ENCODE results near the gene PDILT. TPM values are rescaled to one million over a fixed set of nuclear protein-coding genes. Genes with fewer than 3 reads are reported as not detected.
"Not testable (repeated sequence)": the region's sequence is repeated elsewhere in the genome, so short reads cannot be mapped to it uniquely, and the experiment has no call there.

PDILT gene
- total RNA-seq, 1 donor from 2014 or later: not detected

DNA sequence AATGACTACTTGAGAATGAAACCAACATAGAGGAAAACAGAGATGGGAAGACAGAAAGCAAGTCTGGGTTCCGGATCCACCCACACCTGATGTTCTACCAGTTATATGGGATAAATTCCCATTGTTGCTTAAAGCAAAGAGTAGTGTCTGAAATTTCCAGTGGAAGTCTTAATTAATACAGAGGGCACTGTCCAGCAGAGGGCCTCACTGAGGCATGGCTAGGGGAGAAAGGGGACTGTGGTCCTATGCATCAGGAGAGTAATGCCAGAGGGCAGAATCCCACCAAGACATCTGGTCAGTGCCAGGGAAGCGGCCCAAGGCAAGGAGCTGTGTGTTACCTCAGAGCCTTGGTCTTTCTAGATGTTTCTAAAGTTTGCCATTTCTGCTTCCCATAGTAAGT, 44.5 kb downstream of the PDILT start:
- no peak for DNase-seq

DNA sequence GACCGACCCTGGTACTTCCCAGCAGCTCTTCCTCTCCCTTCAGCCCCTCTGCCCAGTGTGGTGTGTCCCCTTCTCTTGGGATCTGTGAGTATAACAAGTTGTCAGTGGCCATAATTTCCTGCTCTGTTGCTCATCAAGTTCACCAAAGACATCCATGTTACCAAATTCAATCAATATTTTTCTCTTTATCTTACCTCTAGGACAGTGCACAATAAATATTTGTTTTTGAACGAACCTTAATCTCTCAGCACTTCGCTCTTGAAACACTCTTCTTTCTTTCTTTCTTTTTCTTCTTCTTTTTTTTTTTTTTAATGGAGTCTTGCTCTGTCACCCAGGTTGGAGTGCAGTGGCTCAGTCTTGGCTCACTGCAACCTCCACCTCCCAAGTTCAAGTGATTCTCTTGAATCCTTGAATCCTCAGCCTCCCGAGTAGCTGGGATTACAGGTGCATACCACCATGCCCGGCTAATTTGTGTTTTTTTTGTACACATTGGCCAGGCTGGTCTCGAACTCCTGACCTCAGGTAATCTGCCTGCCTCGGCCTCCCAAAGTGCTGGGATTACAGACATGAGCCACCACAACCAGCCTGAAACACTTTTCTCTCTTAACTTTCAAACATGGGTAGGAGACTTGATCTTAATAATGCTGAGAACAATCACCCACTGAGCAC, 49.3 kb downstream of the PDILT start:
- no peak for DNase-seq

DNA sequence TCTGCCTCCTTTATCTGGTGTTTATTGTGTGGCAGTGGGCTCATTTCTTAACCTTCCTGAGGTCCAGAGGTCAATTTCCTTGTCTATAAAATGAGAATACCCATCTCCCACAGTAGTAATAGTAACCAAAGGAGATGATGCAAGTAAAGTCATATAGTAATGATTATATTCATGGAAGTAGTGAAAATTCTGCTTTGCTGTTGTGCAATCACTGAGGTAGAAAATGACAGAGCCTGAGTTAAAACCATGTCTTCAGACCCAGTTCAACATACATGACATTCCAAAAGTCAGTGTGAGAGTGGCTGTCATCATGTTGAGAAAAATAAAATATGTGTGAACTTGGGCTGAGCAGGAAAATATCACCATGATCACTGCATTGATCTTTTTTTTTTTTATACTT, 51.2 kb downstream of the PDILT start:
- no peak for DNase-seq

DNA sequence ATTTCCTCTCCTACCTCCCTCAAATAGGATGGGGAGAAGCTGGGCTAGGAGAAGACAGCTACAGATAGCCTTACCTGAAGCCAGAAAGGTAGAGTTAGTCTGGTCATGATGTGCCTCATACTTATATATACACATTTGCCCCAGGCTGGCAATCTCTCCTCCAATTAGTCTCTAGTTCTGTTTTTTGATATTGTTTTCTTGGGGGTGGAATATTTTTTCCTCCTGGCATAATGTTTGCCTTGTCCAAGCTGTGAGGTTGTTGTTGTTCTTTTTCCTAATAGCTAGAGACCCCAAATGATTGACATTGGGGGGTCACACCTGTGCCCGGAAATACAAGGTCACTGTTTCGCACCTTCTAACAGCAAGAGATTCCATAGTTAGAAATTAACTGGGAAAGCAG, 51.9 kb downstream of the PDILT start, which contains the start of gene UMOD:
UMOD (minus strand) TSS at position 101 of the 400 bp plus-strand sequence. CDS start 1,978 bp downstream, outside the sequence.
- no peak for DNase-seq

DNA sequence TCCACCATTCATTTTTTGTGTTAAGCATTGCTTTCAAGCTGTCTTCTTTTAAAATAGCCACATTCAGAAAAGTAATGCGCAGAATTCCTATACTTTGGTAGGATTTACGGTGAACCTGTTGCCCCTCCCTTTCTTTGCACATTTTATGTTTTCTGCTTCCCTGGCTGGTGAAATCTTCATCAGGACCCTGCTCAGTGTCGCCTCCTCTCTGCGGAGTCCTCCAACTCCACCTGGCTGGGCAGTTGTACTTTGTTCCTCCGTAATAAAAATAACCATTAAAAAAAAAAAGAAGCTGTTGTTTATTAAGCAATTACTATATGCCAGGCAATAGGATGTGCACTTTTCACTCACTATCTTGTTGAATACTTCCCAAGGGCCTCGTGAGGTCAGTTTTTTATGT, 54.9 kb downstream of the PDILT start:
- DNase-seq: no peak

DNA sequence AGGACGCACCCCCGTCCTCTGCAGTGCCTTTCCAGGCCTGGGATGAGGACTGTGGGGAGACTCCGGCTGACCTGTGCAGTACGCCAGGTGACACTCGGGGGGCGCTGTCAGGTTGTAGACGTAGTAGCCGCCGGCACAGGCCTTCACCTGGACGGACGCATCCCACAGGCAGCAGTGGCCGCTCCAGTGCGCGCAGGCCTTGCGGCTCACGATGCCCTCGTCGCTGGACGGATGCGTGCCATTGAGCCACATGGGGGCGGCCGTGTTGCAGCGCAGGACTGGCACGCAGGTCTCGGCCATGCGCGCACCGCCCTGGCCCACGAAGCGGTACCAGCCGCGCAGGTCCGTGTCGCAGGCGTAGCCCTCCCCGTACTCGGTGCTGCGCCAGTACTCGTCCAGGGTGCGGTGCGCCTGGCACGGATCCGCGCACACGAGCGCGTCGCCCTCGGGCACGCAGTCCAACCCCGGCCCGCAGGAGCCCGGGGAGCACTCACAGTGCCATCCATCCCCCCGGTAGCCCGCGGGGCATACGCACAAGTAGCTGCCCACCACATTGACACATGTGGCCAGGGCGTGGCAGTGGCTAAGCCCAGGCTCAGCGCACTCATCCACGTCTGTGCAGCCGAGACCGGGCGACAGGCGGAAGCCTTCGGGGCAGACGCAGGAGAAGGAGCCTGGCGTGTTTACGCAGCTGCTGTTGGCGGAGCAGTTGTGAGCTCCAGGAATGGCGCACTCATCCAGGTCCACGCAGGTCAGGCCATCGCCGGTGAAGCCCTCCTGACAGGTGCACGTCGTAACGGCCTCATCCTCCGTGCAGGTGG, 56.0 kb downstream of the PDILT start:
- DNase-seq: no peak

DNA sequence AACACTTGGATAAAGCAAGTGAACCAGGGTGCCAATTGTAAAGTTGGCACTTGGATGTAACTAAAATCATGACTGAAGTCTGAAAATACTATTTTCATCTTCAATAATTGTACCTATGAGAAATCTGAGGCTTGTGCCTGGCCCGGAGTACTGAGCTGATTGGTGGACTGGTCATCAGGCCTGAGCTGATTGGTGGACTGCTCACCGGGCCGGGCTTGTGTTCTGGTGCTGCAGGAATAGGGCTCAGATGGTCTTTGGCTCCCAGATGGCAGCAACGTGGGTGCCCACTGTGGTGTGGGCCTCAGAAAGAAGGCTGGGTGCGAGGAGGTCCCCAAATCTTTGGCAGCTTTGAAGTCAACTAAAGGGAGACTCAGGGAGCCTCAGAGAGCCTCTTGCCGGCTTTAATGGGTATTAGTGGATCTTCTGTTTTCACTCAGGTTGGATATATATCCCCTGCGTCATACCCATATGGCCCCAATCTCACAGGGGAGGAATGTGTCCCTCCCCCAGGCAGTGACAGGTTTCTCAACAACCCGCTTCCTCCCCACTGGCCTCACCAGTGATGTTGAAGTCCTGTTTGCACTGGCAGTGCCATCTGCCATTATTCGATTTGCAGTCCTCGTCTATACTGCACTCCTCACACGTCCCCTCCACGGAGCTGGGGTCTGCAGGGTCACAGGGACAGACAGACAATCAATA, 56.7 kb downstream of the PDILT start:
- DNase-seq: no peak

DNA sequence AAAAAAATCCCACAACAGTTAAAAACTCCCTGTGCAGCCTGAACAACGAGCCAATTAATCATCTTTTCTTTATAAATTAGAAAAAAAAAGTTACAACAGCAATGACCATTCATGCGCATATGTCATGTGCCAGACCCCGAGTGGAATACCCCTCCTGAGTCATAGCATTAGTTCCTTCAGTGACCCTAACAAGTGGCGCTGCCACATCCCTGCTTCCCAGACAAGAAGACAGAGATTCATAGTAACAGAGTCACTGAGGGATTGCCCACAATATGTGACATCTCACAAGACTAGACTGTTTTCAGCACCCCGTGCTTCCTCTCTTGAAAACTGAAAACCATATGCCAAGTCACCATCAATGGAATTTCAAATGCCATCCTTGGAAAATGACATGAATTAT, 59.9 kb downstream of the PDILT start:
- no peak for DNase-seq

DNA sequence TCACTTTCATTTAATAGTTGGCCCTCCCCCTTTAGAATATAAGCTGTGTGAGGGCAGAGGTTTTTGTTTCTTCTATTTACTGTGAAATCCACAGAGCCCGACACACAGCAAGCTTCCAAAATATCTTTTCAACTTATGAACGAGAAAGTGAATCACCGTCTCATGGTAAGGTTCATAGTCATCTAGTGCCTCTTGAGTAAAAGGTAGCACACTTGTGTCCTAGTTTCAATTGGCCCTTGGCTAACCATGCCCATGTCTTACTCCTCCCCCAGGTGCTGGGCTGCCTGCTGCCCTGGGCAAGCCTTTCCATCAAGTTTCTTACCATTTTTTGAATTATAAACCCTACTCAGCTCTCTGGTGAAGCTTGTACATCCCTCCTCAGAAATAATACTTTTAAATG, 64.8 kb downstream of the PDILT start:
- DNase-seq: no peak

DNA sequence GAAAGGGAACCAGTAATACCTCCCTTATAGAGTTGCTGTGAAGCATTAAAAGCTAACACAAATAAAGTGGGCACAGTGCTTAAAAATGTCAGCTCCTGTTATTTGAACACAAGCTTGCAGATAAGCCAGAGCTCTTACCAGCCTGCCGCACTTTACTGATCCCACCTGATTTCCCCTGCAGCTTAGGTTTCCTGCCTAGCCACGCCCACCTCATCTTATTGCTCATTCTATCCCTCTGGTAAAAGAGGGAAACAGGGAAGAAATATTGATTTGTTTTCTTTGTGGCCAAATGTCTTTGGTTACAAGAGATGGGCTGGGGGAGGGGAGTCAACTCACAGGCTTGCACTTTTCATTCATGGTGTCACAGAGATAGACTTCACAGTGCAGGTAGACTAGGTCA, 67.6 kb downstream of the PDILT start:
- no peak for DNase-seq

DNA sequence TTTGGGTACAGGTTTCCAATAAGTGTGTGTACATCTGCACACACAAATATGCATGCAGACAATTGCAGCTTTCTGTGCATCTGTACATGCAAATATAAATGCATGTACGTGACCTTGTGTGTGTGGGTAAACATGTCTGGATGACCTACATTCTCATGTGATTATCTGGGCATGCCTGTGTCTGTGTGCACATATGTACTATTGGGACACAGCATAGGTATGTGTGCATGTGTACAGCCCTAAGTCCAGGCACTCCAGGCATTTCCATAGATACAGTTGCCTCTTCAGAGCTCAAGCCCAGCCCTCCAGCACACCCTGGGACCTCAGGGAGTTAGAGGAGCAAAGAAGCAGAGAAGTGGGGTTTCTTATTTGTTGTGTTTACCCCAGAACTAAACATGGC, 70.1 kb downstream of the PDILT start:
- DNase-seq: no peak

DNA sequence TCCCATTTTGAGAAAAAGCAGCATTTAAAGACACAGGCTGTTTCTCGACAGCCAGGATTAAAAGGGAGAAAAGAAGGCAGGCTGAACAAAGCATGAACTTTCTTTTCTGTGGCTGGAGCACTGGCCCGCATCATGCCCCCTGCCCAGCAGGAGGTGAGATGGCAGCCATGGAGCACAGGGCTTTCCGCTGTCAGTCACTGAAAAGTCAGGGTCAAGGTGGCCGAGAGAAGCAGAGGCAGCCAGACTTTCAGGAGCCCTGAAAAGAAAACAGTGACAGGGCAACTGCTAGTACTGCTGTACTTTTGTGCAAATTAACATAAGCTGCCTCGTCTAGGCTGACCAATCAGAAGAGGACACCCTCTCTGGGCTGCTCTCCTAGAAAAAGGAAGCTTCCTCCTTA, 71.4 kb downstream of the PDILT start:
- DNase-seq: no peak

DNA sequence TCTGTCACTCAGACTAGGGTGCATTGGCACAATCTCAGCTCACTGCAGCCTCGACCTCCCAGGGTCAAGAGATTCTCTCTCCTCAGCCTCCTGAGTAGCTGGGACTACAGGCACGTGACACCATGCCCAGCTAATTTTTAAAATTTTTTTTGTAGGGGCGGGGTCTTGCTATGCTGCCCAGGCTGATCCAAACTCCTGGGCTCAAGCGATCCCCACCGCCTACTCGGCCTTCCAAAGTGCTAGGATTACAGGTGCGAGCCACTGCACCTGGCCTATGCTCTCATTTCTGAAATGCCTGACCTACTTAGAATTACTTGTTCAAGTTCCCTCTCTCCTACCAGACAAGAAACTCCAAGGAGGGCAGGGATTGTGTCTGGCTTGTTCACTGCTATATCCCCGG, 72.1 kb downstream of the PDILT start:
- no peak for DNase-seq

DNA sequence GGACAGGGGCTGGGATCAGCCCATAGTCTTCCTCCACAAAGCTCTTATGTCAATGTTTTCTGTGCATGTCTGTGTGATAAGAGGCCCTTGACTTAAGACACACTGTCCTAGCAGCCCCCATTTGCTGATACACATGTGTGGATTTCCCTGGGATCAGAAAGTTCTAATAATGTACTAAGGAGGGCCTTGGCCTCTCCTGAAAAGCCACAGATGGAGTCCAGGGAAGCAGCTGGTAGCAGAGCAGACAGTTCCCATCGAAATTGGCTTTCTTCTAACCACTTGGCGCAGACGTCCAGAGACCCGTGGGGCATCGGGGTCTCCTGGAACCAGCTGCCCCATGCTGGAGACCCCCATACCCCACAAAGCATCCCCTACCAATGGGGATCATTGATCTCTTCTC, 72.9 kb downstream of the PDILT start:
- DNase-seq: no peak

DNA sequence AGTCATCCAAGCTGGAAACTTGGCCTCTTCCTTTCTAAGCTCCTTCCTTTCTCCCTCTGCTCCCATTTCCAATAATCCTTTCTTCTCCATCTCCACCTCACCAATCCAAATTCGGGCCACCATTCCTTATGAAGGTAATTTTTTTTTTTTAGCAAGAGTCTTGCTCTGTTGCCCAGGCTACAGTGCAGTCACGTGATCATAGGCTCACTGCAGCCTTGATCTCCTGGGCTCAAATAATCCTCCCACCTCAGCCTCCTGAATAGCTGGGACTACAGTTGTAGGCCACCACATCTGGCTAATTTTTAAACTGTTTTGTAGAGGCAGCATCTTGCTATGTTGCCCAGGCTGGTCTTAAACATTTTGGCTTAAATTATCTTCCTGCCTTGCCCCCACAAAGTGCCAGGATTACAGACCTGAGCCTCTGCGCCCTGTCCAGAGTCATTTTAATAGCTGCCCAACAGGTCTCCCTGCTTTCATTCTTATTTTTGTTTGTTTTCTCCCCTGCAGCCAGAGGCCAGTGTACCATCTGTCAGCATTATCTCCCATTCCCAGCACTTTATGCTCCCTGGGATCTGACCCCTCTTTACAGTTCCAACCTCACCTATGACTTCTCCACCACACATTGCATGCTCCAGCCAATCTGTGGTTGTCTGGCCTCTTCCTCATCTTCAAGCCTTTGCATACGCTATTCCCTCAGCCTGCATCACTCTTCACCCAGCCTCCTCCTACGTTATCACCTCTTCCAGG, 75.0 kb downstream of the PDILT start:
- DNase-seq: no peak

DNA sequence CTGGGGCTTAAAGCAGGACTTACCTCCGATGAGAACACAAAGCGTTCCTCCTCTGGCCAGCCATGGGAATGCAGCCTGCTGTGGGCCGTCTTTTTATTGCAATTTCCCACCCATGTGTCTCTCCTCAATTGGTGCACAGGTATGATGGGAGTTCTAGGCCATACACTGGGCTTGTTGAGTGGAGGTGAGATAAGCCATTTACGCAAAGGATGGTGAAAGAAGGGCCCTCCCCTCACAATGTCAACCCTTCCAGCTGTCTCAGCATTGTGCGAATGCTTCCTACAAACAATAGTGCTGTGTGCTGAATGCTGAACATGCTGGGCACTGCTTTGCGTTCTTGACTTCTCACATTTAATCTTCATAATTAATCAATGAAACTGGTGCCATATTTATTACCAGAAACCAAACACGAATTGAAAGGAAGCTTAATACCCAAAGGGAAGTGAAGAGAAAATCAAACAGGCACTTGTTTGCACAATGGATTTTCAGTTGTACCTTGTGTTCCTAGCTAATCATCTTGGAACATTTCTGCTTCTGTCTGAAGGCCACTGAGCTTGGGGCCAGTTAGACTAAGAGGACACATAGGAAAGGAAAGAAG, 77.0 kb downstream of the PDILT start, which contains the start of gene GP2:
GP2 (minus strand) TSS at position 70 of the 598 bp plus-strand sequence. CDS start 1,082 bp downstream, outside the sequence.
- no peak for DNase-seq

DNA sequence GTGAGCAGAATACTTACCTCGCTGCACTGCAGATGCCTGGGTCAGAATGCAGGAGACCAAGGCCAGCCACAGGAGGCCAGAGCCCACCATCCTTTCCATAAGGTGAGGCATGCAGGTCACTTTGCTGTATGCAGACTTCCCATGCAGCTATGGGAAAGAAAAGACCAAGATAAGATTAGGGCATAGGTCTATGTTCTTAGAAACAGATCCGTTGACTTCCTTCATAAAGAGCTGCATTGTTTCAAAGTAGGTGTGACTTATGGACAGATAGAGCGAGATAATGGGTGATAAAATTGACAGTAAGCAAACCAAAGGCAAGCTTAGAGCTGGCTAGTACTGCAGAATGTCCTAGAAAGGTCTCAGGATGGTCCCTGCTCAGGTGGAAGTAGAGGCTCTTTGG, 78.2 kb downstream of the PDILT start:
- no peak for DNase-seq

DNA sequence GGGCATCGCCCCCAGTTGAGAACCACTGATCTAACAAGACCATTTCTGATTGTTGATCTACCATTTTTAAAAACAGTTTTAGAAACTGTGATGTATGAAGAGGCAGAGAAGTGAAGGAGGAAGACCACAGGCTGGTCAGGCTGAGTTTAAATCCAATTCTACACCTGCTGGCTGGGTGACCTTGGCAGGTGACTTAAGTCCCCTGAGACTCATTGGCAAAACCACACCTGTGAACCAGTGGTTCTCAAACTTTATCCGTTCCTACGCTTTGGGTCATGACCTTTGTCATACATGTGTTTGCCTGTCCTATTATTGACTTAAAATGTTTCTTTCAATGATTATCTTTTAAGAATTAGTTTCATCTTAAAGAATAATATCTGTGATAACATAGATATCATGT, 79.5 kb downstream of the PDILT start:
- DNase-seq: no peak

DNA sequence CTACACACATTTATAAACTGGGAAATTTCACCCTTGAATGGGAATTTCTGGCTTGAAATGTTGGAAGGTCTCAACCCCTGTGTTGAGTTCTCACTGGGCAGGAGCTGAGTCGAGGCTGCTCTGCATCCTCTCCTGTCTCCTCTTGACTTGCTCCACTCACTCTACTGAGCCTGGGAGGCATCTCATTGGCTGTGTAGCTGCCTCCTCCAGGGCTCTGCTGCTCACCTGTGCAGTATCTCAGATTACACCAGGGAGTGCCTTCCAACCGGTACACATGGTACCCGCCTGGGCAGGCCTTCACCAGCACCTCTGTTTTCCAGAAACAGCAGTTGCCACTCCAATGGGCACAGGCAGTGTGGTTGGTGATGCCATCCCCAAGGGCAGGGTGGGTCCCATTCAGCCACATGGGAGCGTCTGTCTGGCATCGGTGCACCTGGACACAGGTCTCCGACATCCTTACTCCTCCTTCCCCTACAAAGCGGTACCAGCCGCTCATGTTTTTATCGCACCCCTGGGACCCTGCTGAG, 80.9 kb downstream of the PDILT start:
- no peak for DNase-seq

DNA sequence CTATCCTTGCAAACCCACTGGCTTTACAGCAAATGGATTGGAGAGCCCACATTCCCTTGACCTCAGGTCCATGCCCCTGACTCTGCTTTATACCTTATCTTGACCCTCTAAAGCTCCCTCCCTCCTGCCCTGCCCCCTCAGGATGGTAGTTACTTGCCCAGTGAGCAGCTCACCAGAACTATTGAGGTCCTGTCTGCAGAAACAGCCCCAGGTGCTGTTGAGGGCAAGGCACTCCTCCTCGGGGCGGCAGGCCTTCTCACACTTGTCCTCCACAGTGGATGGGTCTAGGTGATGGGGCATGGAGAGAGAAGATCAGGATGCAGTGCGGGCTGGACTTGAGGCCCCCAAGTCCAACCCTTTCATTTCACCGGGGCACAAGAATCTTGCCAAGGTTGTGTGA, 81.8 kb downstream of the PDILT start:
- no peak for DNase-seq

DNA sequence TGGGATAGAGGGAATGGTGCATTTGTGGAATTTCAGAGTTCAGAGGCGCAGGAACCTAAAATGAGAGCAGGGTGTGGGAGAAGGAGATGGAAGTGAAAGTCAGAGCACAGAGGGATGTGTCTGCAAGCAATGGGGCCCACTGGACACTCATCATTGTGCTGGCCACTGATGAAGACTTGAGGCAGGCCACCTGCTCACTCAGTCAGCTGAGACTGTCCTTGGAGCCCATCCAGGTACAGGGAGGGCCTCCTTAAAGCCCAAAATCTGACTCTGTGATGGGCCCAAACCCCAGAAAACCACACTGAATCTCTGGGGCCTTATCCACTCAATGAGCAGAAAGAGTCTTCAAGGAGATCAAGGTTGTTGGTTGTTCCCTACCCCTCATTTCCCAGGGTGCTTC, 82.9 kb downstream of the PDILT start:
- DNase-seq: no peak

DNA sequence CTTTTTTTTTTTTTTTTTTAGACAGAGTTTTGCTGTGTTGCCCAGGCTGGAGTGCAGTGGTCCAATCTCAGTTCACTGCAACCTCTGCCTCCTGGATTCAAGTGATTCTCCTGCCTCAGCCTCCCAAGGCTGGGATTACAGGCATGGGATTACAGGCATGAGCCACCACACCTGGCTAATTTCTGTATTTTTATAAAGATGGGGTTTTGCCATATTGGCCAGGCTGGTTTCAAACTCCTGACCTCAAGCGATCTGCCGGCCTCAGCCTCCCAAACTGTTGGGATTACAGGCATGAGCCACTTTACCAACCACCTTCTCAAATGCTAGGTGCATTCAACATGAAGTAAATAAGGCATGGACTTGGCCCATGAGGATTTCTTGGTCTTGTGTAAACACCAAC, 83.5 kb downstream of the PDILT start:
- not testable (repeated sequence) for DNase-seq

Measured in skin of body (tissue), 2 donors.